Fibroblast of lung (primary cell): ENCODE data around the gene CUEDC1. TPM values are rescaled to one million over a fixed set of nuclear protein-coding genes. Genes with fewer than 3 reads are reported as not detected.

Source experiments
- DNase-seq, 2 donors: peaks; one replicate each; pipeline versions ENCODE4 v3.0.0 to v3.0.0-alpha.2; 2010; ENCODE audit warnings: low read depth in 2 of 2
- H2AFZ ChIP-seq: 2 replicates; pipeline ENCODE4 v1.5.1; 2012; ENCODE audit warnings: low read length, control low read depth, inconsistent platforms
- H3K27ac ChIP-seq: 2 replicates; pipeline ENCODE4 v1.5.1; 2011; ENCODE audit warnings: low read length, control low read depth; ENCODE audit not compliant: insufficient read depth
- H3K27me3 ChIP-seq: 2 replicates; pipeline ENCODE4 v1.5.1; 2011; ENCODE audit warnings: mild to moderate bottlenecking, low read length; ENCODE audit not compliant: control insufficient read depth, insufficient read depth
- H3K36me3 ChIP-seq: 2 replicates; pipeline ENCODE4 v1.5.1; 2011; ENCODE audit warnings: low read length; ENCODE audit not compliant: control insufficient read depth, insufficient read depth
- H3K4me1 ChIP-seq: 2 replicates; pipeline ENCODE4 v1.5.1; 2011; ENCODE audit warnings: low read length; ENCODE audit not compliant: control insufficient read depth, insufficient read depth; ENCODE audit errors: extremely low read depth
- H3K4me2 ChIP-seq: 2 replicates; pipeline ENCODE4 v1.5.1; 2011; ENCODE audit warnings: low read length, control low read depth; ENCODE audit not compliant: insufficient read depth; ENCODE audit errors: extremely low read depth
- H3K4me3 ChIP-seq, 4 experiments: fragments of 200-600 bp in 1 of 4; sonication (generic) in 1 of 4; replicated peaks in 1 of 4; 2 replicates each; pipeline ENCODE4 v1.5.1; 2011 to 2016; ENCODE audit warnings: low read length in 4 of 4, low read depth in 3 of 4, mild to moderate bottlenecking in 3 of 4, control low read depth in 2 of 4, inconsistent platforms in 1 of 4, mixed read lengths in 1 of 4; ENCODE audit not compliant: insufficient read depth in 1 of 4; ENCODE audit errors: control extremely low read depth in 1 of 4
- H3K79me2 ChIP-seq: 2 replicates; pipeline ENCODE4 v1.5.1; 2012; ENCODE audit warnings: mild to moderate bottlenecking, low read length, inconsistent platforms; ENCODE audit not compliant: control insufficient read depth, insufficient read depth
- H3K9ac ChIP-seq: 2 replicates; pipeline ENCODE4 v1.5.1; 2011; ENCODE audit warnings: mild to moderate bottlenecking, low read length, control low read depth; ENCODE audit not compliant: insufficient read depth
- H3K9me3 ChIP-seq: 2 replicates; pipeline ENCODE4 v1.5.1; 2012; ENCODE audit warnings: low read depth, low read length; ENCODE audit not compliant: control insufficient read depth, insufficient read depth
- H4K20me1 ChIP-seq: 2 replicates; pipeline ENCODE4 v1.5.1; 2011; ENCODE audit warnings: low read length; ENCODE audit not compliant: control insufficient read depth, insufficient read depth; ENCODE audit errors: extremely low read depth
- EZH2 ChIP-seq: IDR thresholded peaks from 2 replicates; pipeline ENCODE4 v1.5.1; 2012; ENCODE audit warnings: low read length, control low read depth, mild to moderate bottlenecking; ENCODE audit errors: missing control alignments
- polyA plus RNA-seq, 2 donors: library from polyadenylated mRNA; depleted of rRNA in 1 of 2; stranded (reverse) in 1 of 2; unstranded in 1 of 2; fragments of >200 nt; gene quantifications; 2 replicates each; pipeline ENCODE4 v1.2.1, GENCODE V29; 2011 to 2012; ENCODE audit warnings: missing spikeins in 1 of 2
- total RNA-seq: library from RNA; depleted of rRNA; stranded (reverse); fragments of >200 nt; gene quantifications from 2 replicates; pipeline ENCODE4 v1.2.1, GENCODE V29; 2014
- TF ChIP-seq, protein P1 (sequence below), 2 donors: IDR thresholded peaks in 1 of 2; conservative IDR thresholded peaks in 1 of 2; 1 replicate in 1 of 2; 2 replicates in 1 of 2; pipeline ENCODE4 v1.5.1; 2011 to 2012; ENCODE audit warnings: low read length in 2 of 2, control low read depth in 1 of 2, inconsistent platforms in 1 of 2, low read depth in 1 of 2, mild to moderate bottlenecking in 1 of 2

Gene CUEDC1
- total and polyA plus RNA-seq, 2 donors (not counting 1 experiment from before 2014, with no cell fraction given) = 11.9 to 34.9 TPM

DNA sequence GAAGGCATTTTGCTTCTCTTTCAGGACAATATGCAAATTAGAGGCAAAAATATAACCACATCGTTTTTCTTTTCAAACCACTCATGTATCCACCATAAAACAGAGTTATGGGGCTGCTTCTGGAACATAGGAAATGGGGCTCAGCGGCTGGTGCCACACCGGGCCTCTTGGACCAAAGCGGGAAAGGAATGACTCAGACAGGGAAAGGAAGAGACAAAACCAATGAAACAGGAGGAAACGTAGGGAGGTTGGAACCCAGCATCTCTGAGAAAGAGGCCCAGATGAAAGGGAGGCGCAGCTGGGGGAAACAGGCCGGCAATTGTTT, 28.5 kb downstream of the CUEDC1 start:
- TF ChIP-seq EZH2 = no peak
- TF ChIP-seq, protein P1, sequence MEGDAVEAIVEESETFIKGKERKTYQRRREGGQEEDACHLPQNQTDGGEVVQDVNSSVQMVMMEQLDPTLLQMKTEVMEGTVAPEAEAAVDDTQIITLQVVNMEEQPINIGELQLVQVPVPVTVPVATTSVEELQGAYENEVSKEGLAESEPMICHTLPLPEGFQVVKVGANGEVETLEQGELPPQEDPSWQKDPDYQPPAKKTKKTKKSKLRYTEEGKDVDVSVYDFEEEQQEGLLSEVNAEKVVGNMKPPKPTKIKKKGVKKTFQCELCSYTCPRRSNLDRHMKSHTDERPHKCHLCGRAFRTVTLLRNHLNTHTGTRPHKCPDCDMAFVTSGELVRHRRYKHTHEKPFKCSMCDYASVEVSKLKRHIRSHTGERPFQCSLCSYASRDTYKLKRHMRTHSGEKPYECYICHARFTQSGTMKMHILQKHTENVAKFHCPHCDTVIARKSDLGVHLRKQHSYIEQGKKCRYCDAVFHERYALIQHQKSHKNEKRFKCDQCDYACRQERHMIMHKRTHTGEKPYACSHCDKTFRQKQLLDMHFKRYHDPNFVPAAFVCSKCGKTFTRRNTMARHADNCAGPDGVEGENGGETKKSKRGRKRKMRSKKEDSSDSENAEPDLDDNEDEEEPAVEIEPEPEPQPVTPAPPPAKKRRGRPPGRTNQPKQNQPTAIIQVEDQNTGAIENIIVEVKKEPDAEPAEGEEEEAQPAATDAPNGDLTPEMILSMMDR (conservative IDR thresholded peaks at IDR 0.05 in 1 of 2, IDR thresholded peaks at IDR 0.05 in 1 of 2; ENCODE audit: low read depth in 1 of 2, low read length in 2 of 2) = no peak
- Histone ChIP-seq H3K27me3 (no peaks in the 10 kb centered on the region), H3K36me3 (peaks cover under 1% of the 10 kb centered on the region), H3K27ac (no peak overlapping the region), H2AFZ (no peak overlapping the region), H3K9me3 (no peaks in the 10 kb centered on the region), H3K4me1 (peaks cover 5% of the 10 kb centered on the region), H3K9ac (no peak overlapping the region), H3K4me3 (no peak overlapping the region), H3K4me2 (no peak overlapping the region), H3K79me2 (peaks cover 25% of the 10 kb centered on the region), H4K20me1 (no peaks in the 10 kb centered on the region)
- no peak for DNase-seq

DNA sequence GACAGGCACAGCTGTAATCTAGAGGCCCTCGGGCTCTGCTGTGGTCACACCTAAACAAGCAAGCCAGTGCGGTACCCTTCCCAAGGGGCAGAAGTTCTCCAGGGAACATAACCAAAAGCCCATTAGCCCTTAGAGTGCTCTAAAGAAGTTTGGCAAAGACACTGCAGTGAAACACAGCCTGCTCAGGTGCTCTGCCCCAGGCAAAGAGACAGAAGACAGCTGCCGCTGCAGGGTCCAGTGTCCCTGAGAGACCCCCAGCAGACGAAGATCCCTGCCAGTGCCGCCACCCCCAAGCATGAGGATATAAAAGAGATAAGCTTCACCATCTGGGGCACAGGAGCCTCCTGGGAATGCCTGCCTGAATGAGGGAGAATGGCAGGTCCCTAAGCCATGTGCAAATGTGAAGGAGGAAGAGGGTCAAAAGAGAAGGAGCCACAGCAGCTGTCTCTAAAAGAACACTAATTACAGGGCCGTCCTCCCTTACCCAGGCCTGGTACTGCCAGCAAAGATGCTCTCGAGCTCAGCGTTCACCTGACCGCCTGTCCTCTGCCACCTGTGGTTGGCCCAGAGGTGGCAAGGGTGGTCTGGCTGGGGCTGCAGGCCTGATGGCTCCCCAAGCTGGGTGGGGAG, 29.7 kb downstream of the CUEDC1 start:
- DNase-seq = no peak
- TF ChIP-seq, protein P1 (conservative IDR thresholded peaks at IDR 0.05 in 1 of 2, IDR thresholded peaks at IDR 0.05 in 1 of 2; ENCODE audit: low read depth in 1 of 2, low read length in 2 of 2) = no peak
- no peak for TF ChIP-seq EZH2
- H3K27ac ChIP-seq = no peak overlapping the region

DNA sequence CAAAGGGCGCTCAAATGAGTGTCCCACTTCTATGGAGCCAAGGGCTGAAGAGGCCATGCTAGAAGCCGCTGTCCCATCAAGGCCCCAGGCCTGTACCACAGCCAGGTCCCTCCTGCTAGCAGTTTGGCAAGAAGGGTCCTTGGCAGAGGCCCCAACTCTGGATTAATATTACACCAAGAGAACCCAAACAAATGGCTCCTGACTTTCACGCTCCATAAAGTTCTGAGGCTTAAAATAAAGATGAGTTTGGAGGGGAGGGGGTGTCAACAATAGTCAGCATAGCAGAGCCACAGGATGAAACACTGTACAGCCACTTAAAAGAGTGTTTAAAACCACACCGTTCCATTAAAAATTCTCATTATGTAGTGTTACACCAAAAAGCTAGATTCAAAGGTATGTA, 30.5 kb downstream of the CUEDC1 start:
- Histone ChIP-seq H3K36me3 (no peaks in the 10 kb centered on the region), H3K27me3 (no peaks in the 10 kb centered on the region), H3K4me2 (no peak overlapping the region), H3K4me3 (no peak overlapping the region), H4K20me1 (no peaks in the 10 kb centered on the region), H3K9ac (no peak overlapping the region), H3K9me3 (no peaks in the 10 kb centered on the region), H3K79me2 (peaks cover 16% of the 10 kb centered on the region), H2AFZ (no peak overlapping the region), H3K27ac (no peak overlapping the region), H3K4me1 (peaks cover 2% of the 10 kb centered on the region)
- no peak for DNase-seq
- TF ChIP-seq, protein P1 (conservative IDR thresholded peaks at IDR 0.05 in 1 of 2, IDR thresholded peaks at IDR 0.05 in 1 of 2; ENCODE audit: low read depth in 1 of 2, low read length in 2 of 2) = no peak
- no peak for TF ChIP-seq EZH2

More for the DNA sequence above, 29.7 kb downstream of the CUEDC1 start:
- no peak overlapping the region for H3K4me3 ChIP-seq
- no peak overlapping the region for H3K4me2 ChIP-seq
- no peaks in the 10 kb centered on the region for H3K36me3 ChIP-seq
- H3K27me3 ChIP-seq = no peaks in the 10 kb centered on the region
- H3K9me3 ChIP-seq = no peaks in the 10 kb centered on the region
- peaks cover 20% of the 10 kb centered on the region for H3K79me2 ChIP-seq
- no peaks in the 10 kb centered on the region for H4K20me1 ChIP-seq
- H3K4me1 ChIP-seq = peaks cover 2% of the 10 kb centered on the region
- no peak overlapping the region for H2AFZ ChIP-seq
- no peak overlapping the region for H3K9ac ChIP-seq
